Endometrial microvascular endothelial cells (primary cell): ENCODE data around the gene NKPD1. TPM values are rescaled to one million over a fixed set of nuclear protein-coding genes. Genes with fewer than 3 reads are reported as not detected.
"Not testable (repeated sequence)": the region's sequence is repeated elsewhere in the genome, so short reads cannot be mapped to it uniquely, and the experiment has no call there.

Experiments used
- in situ Hi-C: cut with HindIII; loops from 2 replicates; pipeline ENCODE4 v1.10.0; 2017; ENCODE audit warnings: low sequenced_read_pairs, low pct_unique_long_range_greater_than_20kb; ENCODE audit errors: inconsistent ontology term
- total RNA-seq: library from RNA; depleted of rRNA; stranded (reverse); fragments of >200 nt; gene quantifications from one replicate; pipeline ENCODE4 v1.2.3, GENCODE V29; 2015; ENCODE audit errors: inconsistent ontology term

The NKPD1 gene
- total RNA-seq, 1 donor from 2014 or later, result not detected

GRCh38 chr19:45125975-45126493 is 34.7 kb downstream of the NKPD1 start:
- in situ Hi-C loops, result no loop called here

- in situ Hi-C loops, result no loop called here
Observed at GRCh38 chr19:45125360-45125759, 35.4 kb downstream of the NKPD1 start.

DNA sequence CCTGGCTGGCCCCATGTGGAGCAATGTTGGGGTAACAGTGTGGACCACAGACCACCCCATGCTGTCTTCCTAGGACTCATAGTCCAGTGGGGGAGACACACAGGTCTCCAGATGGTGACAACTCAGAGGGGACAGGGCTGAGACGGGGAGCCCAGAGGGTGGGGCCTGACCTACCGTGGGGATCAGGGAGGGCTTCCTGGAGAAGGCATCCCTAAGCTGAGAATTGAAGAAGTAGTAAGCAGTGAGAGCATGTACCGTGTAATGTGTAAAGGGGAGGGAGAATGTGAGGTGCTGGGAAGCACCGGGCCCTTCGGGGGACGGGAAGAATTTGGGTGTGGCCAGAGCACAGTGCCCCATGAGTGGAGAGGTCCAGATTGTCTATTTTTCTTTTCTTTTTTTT is 36.8 kb downstream of the NKPD1 start:
- in situ Hi-C loops, result no loop called here

DNA sequence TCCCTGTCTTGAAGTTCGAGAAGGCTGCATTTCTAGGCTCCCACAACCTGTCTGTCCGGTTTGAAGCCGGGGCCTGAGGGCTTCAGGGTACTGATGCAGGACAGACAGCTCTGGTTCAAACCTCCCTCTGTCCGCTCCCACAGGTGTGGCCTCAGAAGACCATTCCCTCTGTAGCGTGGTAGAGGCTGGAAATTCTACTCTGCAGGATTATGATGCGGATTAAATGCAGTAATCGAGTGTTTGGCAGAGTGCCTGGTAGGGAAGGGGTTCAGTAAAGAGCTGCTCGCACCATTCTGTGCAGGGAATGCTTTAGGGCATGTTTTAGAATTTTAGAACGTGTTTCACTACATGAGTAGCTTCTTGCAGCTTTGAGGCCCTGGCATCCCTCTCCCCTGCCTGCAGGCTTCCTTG is 37.3 kb downstream of the NKPD1 start:
- in situ Hi-C loops, result no loop called here

DNA sequence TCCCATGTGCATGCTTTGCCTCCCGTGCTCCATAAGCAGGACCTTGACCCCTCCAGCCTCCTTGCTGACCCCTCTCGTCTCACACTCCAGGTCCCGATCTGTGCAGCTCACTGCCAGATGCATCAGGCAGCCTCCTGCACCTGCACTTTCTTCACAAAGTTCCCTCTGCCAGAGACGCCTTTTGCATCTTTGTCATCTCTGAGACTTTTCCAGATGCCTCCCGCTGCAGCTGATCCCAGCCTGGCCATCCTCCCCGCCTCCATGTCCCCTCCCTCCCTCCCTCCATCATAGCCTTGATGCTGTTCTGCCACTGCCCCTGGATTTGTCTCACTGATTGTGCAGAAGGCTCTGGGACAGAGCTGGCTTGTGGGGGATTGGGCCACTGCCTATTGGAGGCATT is 38.0 kb downstream of the NKPD1 start:
- in situ Hi-C loops, result no loop called here

DNA sequence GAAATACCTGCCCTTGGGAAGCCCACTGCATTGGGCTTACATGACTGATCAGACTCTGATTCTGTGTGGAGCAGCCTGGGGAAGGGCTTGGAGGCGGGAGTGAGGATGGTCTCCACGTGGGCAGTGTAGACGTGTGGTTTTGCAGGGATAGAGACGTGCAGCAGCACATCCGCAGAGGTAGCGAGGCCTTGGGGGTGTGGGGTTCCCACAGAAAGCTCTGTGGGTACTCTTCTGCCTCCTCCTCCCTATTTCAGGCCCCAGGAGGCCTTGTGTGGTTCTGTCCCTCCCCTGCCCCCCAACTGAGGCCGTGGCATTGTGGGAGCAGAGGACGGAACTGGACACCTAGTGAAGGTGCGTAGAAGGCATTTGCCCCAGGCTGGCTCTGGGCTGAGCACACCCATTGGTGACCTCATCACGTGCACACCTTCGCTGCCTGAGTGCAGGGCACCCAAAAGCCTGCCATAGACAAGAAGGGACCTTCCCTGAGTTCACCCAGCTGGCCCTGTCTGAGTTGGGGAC is 38.9 kb downstream of the NKPD1 start:
- in situ Hi-C loops, result no loop called here

- in situ Hi-C loops, result no loop called here
Observed at GRCh38 chr19:45119582-45119981, 41.2 kb downstream of the NKPD1 start.

DNA sequence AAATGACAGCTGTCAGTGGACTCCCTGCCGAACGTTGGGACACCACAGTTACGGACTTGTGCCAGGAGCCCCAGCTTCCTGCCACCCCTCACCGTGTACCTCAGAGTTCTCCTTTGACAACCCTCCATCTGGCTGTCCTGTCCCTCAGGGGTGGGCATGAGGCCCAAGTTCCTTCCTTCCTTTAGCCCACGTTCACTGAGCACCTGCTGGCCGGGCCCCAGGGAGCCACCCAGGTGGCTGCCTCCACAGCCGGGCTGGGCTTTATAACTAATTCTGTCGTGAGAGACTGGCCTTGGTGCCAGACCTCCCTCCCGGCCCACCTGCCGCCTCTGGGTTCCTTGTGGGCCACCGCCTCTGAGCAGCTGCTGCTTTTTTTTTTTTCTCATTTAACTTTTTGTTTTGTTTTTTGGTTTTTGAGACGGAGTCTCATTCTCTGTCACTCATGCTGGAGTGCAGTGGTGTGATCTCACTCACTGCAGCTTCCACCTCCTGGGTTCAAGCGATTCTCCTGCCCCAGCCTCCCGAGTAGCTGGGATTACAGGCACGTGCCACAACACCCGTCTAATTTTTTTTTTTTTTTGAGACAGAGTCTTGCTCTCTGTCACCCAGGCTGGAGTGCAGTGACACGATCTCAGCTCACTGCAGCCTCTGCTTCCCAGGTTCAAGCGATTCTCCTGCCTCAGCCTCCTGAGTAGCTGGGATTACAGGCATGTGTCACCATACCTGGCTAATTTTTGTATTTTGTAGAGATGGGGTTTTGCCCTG is 42.0 kb downstream of the NKPD1 start:
- in situ Hi-C loops, result not testable (repeated sequence)

- in situ Hi-C loops, result no loop called here
Observed at GRCh38 chr19:45118106-45118505, 42.7 kb downstream of the NKPD1 start.

DNA sequence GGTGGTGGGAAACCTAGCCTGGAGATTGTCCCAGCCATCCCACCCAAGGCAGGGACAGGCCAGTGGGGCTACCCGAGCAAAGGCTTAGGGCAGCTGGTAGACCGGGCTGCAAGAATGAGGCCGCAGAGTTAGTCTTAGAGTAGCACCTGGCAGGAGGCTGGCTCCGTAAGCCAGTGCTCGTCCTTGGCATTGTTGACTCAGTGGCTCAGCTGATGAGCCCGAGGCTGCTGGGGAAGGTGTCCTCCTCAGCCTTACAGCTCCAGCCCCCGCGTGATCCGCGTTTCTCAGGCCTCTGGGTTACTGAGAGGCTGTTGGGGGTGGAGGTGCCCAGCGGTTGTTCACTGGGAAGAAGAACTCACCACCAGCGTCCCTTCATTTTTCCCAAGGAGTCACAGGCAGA is 43.1 kb downstream of the NKPD1 start:
- in situ Hi-C loops, result no loop called here

GRCh38 chr19:45117167-45117594 is 43.6 kb downstream of the NKPD1 start:
- in situ Hi-C loops, result no loop called here

GRCh38 chr19:45115809-45116615 is 44.8 kb downstream of the NKPD1 start:
- in situ Hi-C loops, result no loop called here

GRCh38 chr19:45114116-45114515 is 46.7 kb downstream of the NKPD1 start:
- in situ Hi-C loops, result no loop called here

- in situ Hi-C loops, result no loop called here
Observed at GRCh38 chr19:45113628-45114027, 47.2 kb downstream of the NKPD1 start.

DNA sequence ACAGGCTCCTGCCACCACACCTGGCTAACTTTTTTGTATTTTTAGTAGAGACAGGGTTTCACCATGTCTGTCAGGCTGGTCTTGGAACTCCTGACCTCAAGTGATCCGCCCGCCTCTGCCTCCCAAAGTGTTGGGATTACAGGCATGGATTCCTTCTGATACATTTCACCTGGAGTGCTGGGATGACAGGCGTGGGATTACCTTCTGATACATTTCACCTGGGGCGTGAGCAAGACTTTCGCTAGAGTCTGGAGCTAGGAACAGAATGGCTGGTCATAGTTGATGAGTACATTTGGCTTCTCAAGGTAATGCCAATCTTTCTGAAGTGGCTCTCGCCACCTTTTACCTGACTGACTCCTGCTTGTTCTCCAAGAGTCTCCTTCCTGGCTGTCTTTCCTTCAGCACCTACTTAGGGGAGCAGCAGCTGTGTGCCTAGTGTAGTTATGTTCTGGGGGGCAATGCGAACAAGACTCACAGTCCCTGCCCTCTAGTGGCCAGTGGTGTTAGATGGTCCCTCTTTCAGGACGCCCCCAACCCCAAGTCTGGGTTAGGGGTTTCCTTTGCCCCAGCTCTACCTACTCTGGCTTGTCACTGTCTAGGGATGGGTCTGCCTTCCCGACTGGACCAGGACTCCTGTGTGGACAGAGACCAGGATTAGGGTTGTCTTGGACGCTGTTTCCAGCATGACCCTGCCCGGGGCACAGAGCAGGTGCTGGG is 48.5 kb downstream of the NKPD1 start:
- in situ Hi-C loops, result no loop called here

Other genes starting within 250 kb of the NKPD1 start
- not detected for gene APOC1, start 246.4 kb downstream of the NKPD1 start, total RNA-seq
- not detected for gene APOC4, start 218.7 kb downstream of the NKPD1 start, total RNA-seq
- gene APOC2, start 214.9 kb downstream of the NKPD1 start, total RNA-seq, result not detected
- 80.3 TPM for gene CLPTM1, start 205.6 kb downstream of the NKPD1 start, total RNA-seq
- gene RELB, start 159.5 kb downstream of the NKPD1 start, total RNA-seq, result 18.9 TPM
- gene CLASRP, start 121.9 kb downstream of the NKPD1 start, total RNA-seq, result 28.2 TPM
- 0.74 TPM for gene ZNF296, start 84.5 kb downstream of the NKPD1 start, total RNA-seq
- gene GEMIN7, start 81.7 kb downstream of the NKPD1 start, total RNA-seq, result 61.5 TPM
- gene PPP1R37, start 67.8 kb downstream of the NKPD1 start, total RNA-seq, result 28.2 TPM
- 8.8 TPM for gene TRAPPC6A, start 17.3 kb upstream of the NKPD1 start, total RNA-seq
- 2.5 TPM for gene BLOC1S3, start 17.8 kb upstream of the NKPD1 start, total RNA-seq
- 2.5 TPM for gene EXOC3L2, start 84.4 kb upstream of the NKPD1 start, total RNA-seq
- gene MARK4, start 90.3 kb upstream of the NKPD1 start, total RNA-seq, result 12.7 TPM
- not detected for gene CKM, start 161.9 kb upstream of the NKPD1 start, total RNA-seq
- gene KLC3, start 179.8 kb upstream of the NKPD1 start, total RNA-seq, result not detected
- 73.3 TPM for gene ERCC2, start 209.6 kb upstream of the NKPD1 start, total RNA-seq
- 28.9 TPM for gene PPP1R13L, start 244.1 kb upstream of the NKPD1 start, total RNA-seq
- 13.8 TPM for gene POLR1G, start 245.7 kb upstream of the NKPD1 start, total RNA-seq